ENCODE data around the gene FRMD7.
"Not testable (repeated sequence)": the region's sequence is repeated elsewhere in the genome, so short reads cannot be mapped to it uniquely, and the experiment has no call there.

Gene FRMD7

DNA sequence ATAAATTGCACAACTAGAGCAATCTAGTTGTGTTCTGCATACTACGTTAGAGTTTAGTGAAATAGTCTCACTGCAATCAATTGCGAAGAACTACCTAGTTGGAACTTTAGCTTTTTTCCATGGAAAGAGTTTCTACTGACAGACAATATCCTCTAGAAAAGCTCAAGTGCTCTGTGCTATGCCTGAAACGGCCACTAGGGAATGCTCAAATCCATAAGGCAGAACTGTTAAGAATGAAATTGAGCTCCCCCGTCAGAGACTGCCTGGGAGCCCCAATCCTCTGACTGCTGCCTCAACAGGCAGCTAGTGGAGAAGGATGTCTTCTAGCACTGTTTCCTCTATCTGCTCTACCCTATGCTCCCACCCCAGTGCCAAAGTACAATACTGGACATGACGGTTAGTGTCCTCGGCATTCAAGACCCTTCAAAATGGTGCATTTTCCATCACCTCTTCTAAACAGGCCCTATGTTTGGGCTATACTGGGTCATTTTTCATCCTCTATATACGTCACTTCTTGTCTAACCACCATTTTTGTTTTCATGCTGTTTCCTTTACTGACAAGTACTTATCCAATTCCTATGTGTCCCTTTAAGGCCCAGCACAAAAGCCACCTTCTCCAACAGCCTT, 35.3 kb downstream of the FRMD7 start:
- peak; percentile 71 for DNase-seq

DNA sequence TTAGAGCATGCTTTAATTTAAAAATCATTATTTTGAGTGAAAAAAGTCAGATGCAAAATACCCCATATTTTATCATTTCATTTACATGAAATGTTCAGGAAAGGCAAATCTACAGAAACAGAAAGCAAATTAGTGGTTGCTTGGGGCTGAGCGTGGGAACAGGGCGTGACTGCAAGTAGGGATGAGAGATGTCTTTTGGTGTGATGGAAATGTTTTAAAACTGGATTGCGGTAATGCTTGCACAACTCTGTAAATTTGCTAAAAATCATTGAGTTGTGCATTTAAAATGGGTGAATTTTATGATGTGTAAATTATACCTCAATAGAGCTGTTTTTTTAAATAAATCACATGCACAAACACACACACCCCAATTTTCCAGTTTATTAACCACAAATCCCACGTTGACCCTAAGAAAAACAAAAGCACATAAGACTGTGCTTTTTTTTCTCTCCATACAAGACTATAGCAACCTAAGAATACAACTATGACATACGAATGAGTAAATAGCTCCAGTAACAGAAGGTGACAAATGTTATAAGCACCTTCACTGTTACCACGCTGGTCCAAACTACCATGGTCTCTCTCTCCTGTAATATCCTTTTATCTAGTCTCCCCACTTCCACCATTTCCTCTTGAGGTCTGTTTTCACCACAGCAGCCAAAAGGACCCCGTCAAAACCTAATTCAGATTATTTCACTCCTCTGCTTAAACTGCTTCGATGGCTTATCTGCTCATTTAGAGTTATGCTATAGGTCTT, 37.2 kb downstream of the FRMD7 start:
- no peak for DNase-seq

DNA sequence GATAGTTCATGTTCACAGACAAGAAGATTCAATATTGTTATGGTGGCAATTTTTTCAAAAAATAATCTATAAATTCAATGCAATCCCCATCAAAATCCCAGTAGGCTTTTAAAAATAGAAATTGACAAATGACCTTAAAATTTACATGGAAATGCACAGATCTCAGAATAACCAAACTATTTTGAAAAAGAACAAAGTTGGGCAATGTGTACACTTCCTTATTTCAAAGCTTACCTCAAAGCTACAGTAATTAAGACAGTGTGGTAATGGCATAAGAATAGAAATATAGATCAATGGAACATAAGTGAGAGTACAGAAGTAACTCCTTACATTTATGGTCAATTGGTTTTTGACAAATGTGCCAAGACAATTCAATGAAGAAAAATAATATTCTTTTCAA, 39.0 kb downstream of the FRMD7 start:
- no peak for DNase-seq

DNA sequence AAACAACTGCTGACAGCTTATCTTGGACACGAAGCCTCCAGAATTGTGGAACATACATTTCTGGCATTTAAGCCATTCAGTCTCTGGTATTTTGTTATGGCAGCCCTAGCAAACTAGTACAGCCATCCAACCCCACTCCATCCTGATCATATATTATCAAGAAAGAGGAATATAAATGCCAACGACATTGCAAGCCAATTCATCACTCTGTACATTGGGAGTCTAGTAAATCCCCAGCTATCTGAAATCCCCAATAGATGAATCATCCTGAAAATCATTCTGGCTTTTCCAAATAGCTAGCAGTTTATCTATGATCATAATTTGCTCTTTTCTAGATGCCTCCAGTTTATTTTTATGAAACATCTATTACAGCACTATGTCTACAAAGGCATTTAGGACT, 41.1 kb downstream of the FRMD7 start:
- DNase-seq: no peak

DNA sequence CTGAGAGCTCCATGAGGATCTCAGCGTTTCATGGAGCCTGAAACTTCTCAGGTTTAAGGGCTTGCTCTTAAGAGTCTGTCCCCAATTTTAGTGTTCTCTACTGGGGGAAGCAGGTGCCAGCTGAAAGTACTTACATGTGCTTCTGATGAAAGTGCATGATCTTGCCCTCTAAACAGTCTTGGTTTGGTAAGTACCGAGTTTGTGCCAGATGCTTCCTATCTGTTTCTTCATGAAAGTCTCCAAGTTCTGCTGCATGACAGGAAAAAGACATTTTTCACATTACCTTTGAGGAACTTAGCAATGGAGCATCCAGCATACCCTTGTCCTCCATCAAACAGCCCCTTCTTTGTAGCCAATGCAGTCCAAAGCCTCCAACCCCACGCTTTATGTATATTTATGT, 42.0 kb downstream of the FRMD7 start:
- no peak for DNase-seq

DNA sequence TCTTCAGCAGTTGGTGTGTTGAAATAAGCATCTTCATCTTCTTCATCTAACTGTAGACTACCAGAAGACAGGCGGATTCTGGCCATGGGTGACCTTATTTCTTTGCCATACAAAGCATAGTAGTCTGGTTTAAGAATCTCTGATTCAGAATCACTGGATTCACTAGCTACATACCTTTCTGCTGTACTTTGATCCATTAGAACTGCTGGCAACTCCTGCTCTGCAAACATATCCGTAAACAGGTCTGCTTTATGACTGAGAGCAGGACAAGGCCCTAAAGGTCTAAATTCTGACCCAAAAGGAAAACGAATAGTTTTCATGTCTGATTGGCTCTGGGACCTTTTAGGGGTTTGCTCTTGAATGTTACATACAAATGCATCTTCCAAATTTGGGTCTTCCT, 49.9 kb downstream of the FRMD7 start:
- no peak for DNase-seq

DNA sequence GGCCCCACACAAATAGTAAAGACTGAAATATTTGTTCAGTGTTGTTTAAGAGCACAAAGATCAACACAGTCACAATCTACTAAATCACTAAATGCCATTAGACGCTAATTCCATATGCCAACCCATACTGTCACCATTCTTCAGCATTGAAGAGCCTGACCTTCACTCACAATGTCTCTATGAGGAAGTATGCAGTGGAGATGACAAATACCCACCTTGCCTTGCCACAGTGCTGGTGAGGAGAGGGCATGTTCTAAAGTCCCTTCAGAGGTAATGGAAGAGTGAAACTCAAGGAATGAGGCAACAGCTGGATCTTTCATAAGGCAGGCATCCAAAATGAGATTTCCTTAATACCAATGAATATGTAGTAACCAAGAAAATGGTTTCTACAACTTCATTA, 50.4 kb downstream of the FRMD7 start:
- no peak for DNase-seq

DNA sequence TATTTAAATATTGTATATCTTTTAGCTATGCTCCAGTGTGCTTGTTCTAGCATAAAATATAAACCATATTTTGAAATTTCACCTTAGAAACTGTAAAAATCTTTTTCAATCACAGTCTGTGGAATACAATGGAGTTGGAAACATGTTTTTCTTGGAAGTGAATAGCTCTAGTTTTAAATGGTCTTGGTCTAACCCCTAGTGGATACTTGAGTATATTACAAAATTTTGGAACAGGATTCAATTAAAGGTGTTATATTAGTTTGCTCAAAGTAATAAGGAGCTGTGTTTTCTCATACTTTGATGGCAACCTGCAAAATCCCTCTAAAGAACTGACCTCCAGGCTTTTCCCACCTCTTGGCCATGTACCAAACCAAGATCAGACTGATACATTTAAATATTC, 56.6 kb downstream of the FRMD7 start:
- DNase-seq: no peak

DNA sequence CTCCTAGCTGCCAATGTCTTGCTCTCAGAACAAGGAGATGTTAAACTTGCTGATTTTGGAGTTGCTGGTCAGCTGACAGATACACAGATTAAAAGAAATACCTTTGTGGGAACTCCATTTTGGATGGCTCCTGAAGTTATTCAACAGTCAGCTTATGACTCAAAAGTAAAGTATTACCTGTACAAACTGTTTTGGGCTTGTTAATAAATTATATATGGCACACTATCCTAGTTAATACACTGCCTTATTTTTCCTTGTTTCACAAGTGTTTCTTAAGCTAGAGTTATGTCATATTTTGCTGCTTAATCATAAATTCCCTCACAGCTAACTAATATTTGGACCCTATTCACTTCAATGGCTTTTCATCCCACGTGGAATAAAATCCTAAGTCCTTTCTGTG, 59.4 kb downstream of the FRMD7 start:
- DNase-seq: no peak

DNA sequence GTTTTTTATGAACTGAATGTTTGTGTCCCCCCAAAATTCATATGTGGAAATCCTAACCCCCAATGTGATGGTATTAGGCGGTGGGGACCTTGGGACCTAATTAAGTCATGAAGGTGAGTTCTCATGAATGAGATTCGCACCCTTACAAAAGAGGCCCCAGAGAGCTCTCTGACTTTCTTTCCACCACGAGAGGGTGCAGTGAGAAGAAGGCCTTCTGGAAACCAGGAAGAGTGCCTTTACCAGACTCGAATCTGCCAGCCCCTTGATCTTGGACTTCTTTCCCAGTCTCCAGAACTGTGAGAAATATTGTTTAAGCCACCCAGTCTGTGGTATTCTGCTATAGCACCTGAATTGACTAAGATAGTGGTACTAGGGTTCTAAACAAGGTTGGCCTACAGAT, 64.0 kb downstream of the FRMD7 start:
- DNase-seq: no peak

DNA sequence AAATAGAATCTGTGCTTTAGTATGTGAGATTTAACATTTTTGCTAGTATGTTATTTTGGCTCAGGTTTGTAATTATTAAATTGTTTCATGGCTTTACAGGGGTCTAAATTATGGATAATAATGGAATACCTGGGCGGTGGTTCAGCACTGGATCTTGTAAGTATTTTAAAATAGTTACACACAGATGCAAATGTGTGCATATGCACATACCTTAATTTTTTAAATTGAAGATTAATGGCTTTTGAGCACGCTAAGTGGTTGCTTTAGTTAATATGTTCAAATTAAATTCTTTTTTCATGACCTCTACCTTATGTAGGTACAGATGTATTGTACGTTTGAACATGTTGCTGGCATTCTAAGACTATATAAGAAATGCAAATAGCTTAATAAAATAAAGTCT, 64.5 kb downstream of the FRMD7 start:
- no peak for DNase-seq

DNA sequence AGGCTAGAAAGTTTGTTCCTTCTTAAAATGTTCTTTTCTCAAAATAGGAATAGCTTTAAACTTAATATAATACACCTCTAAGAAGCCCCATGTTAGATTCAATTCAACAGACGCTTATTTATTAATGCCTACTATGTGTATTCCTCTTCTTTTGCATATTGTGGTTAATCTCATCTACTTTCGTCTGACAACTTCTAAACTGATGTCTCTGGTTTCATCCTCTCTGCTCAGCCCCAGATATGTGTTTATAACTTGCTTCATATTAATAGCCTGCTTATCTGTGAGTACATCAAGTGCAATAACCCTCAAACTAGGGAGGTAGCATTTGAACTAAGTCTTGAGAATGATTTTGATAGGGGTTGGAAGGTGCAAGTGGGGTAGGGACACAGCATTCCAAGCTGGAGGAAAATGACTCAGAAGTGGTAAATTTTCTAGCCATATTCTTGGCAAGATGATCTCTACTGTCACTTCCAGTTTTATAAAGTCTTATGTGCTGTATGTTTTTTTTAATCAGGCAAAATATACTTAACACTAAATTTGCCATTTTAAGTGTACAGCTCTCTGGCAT, 67.8 kb downstream of the FRMD7 start:
- no peak for DNase-seq

DNA sequence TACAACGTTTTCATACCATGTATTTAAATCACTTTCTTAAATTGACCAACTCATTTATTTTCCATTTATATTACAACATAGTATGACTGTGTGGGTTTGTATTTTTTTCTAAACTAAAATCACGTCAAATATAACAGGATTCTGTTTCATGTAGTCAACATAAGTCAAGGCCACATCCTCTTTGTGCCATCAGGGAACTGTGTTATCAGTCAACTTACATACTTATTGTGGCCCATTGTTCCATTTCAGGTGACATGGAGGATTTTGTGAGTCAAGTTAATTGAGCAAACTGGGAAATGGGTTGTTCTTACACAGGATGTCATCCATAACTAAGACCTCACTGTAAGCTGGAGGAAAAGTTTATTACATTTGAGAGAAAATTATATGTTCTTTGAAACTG, 68.8 kb downstream of the FRMD7 start:
- DNase-seq: no peak

DNA sequence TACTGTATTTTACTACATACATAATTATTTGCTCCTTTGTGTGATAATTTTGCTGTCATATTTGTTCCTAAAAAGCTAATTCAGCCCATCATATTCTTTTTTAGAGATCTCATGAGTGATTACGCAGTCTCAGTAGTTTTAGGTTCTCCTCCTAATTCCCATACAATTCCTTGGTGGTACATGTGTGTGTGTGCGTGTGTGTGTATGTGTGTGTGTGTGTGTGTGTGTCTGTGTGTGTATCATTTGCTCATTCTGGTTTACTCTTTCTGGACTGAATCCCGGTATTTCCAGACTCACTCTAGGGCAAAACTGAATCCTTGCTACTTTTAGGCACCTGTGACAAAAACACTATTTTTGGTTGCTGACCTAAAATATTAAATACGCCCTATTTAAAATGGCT, 69.8 kb downstream of the FRMD7 start:
- no peak for DNase-seq

DNA sequence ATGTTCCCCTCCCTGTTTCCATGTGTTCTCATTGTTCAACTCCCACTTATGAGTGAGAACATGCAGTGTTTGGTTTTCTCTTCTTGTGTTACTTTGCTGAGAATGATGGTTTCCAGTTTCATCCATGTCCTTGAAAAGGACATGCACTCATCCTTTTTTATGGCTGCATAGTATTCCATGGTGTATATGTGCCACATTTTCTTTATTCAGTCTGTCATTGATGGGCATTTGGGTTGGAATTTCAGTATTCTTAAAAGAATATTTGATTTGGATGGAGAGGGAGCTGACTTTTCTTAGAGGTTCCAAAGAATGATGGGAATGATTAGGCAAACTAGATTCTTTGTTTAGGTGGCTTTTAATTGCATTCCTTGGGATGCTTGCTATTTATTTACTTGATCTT, 76.0 kb downstream of the FRMD7 start:
- not testable (repeated sequence) for DNase-seq

DNA sequence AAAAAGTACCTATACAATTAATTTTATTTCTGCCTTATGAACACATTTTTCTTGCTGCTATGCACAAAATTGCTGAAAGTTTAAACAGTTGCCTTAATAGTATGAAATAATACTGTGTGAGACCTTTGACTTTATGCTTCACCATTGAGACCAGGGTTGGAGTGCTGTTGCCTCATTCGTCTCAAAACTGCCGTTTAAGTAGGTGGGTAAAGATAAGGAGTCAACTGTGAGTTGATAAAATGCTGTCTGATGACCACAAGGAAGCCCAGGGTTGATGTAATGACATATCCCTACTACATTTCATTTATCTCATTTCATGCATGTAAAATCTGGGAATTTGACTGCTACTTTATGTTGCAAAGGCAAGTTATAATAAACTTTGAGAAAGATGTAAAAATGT, 81.3 kb downstream of the FRMD7 start:
- DNase-seq: no peak

DNA sequence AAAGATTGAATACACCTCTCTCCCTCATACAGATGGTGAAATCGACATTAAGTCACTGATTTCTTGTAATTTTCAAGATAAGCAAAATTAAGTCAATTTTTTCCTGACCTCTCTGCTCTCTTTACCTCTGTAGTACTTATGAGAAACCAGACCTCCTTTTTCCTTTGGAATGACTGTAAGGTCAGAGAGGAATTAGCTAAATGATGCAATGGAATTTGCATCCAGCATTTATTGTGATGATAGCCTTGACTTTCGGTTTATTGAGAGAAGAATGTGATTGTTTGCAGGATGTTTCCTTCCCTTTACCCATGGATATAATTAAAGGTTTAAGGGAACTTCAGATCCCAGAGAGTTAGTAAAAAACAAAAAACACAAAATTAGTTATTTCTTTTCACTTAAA, 82.4 kb downstream of the FRMD7 start:
- DNase-seq: no peak

DNA sequence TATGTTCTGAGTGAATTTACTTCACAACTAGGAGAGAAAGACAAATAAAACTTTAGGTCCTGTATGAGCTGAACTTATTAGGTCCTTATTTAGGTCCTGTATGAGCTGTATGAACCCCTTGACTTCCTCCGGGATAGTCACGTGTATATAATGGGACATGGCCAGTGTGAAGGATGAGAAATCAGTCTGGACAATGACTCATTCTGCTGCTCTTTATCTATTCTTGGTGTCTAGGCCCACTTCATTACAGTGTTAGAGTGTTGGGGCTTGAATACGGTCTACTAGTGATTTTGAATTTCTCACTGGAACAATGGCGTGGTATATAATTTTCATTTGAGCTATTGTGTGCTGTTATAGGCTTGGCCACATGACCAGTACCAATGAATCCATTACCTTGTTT, 82.9 kb downstream of the FRMD7 start:
- DNase-seq: no peak

DNA sequence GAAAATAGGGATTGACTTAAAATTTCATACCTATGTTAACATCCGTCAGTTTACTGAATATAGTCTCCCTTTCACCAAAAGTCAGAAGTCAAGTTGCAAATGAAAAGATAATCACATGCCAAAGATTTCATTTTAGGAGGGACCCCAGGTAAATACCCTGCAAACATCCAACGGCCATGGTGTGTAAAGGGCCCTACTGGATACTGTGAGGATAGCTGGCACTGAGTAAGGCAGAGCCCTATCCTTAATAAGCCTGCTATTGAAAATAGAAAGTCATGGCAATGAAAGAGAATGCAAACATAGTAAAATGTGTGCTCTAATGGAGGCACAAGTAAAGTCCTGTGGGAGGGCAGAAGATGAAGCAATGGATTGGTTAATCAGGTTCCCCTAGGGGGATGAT, 83.8 kb downstream of the FRMD7 start:
- DNase-seq: no peak

DNA sequence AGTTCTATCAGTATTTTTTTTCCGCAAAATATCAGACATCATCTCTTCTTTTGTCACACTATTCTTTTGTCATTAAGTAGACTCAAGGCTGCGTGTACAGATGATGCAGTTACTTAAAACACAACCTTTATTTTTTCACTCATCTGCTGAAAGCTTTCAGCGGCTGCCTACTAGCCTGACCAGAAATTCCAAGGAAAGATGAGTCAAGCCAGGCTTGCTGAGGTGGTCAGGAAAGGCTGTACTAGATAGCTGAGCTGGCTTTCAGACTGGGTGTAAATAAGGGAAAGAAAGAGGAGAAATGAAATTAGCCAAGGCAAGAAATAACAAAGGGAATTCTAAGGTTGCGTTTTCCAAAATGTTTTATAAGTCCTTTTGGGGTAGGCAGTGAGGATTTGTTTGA, 86.8 kb downstream of the FRMD7 start:
- DNase-seq: no peak

DNA sequence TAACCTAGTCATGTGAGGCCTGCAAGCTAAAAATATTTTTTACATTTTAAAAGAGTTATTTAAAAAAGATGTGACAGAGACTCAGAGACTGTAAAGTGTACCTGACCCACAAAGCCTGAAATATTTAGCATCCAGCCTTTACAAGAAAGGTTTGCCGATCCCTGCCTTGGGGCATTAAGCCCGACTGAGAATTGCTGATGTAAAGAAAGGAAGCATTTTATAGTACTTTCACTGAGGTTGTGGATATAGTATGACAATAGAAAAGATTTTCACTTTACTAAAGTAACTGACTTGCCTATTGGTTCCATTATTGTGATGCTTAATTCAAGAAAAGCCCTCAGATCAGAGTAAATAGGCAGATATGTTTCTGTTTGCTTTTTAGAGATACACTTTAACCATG, 87.8 kb downstream of the FRMD7 start:
- DNase-seq: no peak

DNA sequence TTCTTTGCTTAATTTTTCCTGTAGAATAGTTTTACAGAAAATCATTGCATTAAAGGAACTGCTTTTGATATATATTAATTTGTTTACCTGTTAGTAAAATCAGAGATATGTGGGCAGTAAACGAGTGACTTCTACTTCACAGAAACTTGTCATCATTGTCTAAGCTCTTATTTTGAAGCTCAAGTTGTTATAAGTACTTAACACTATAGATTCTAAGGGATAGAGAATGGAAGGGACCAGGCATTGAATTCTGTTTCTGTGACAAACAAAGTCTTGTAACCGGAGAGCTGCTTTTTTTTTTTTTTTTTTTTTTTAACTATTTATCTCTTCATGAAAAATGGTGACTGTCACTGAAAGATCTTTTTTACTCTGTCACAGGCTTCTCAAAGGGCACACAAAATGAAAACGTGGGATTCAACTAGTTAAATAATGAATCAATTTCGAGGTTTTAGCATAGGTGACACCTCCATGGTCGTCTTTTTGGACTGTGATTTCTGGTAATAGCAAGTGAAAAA, 90.3 kb downstream of the FRMD7 start:
- no peak for DNase-seq

DNA sequence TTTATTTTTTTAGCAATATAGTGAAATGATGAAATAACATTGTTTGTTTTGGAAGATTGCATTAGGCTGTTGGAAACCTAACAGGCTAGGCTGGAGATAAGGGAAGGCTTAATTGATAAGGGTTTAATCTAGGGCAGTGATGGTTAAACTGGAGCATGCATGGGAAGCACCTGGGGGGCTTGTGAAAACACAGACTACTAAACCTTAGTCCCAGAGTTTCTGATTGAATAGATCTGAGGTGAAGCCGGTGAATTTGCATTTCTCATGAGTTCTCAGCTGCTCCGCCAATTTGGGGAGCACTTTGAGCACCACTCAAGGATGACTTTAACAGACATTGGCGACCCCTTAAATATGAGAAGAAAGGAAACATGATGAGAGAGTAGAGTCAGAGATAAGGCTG, 93.2 kb downstream of the FRMD7 start:
- no peak for DNase-seq

DNA sequence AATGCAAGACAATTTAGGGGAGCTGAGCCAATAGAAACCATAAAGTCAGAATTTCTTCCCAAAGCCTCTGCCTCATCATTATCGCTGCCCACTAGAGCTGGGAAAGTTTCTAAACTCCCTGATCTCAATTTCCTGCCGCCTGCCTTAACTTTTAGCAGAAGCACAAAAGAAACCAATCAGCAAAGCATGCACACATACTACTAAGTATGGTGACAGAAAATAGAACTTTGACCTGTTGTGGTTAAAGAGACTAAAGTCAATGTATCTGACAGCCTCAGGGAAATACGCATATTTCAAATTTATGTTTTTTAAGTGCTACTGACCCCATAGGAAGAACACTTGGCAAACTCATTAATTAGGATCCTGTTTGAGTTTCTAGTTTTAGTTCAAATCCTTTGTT, 94.7 kb downstream of the FRMD7 start:
- no peak for DNase-seq

DNA sequence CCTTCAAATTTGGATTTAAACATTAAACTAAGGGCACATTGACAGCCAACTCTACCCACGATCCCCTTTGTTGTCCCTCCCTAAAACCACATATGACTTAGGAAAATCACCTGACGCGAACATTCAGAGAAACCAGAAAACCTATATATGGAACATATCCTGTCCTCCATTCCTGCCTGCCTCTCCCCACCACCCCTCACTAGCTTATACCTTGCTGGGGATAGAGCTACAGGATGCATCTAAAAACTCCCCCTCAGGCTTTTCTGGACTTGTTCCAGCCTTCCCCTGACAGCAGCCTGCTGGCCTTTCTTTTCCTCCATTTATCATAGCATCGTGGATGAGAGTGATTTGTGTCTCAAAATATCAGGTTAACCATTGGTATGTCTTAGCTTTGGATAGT, 96.0 kb downstream of the FRMD7 start:
- no peak for DNase-seq
